Endometrium (tissue), 2 donors: ENCODE results near the gene NDUFC2.
"Not testable (repeated sequence)": the region's sequence is repeated elsewhere in the genome, so short reads cannot be mapped to it uniquely, and the experiment has no call there.

Experiments used
- FAIRE-seq: peaks from 2 replicates; lab custom pipeline; 2012; peaks lifted over from hg19 to GRCh38; lab: Jason Lieb, UNC
- donor health status: control.
- donor health status: control.

The NDUFC2 gene

DNA sequence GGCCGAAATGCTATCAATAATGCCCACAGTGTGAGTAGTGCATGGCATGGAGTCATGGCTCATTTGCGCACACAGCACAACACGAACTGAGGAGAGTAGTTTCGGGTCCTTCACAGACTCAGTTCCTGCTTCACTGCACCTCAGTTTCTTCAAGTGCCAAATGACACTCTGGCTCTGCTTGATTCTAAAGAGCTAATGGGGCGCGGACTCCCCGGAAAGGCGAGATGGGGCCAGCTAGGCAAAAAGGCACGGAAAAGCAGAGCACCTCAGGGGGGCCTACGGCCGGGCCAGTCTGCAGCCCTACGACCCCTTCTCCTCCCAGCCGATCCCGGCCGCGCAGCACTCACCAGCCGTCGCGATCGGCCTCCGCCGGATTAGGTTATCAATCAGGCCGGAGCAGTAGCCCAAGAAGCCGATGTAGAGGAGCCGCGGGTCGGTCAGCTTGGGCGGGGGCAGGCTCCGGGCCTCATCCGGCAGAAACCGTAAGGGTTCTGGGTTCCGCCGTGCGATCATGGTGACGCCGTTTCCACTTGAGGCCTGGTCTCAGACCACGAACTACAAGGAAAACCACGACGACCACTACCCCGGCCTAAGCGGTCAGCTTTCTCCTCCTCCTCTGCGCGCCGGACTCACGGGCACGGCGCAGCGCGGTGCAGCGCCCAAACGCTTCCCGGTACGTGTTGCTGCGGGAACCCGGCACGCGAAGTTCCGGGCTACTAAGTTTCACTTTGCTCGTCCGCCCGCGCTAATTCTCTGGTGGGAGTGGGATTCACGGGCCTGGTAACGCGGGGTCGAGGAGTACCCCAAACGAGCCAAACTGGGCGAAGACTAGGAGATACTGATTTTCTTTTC is at the start of gene NDUFC2:
TSS of gene NDUFC2 (minus strand) at position 631 of the 852 bp plus-strand sequence. CDS start at position 513, 118 bp downstream.
- FAIRE-seq, result no peak

DNA sequence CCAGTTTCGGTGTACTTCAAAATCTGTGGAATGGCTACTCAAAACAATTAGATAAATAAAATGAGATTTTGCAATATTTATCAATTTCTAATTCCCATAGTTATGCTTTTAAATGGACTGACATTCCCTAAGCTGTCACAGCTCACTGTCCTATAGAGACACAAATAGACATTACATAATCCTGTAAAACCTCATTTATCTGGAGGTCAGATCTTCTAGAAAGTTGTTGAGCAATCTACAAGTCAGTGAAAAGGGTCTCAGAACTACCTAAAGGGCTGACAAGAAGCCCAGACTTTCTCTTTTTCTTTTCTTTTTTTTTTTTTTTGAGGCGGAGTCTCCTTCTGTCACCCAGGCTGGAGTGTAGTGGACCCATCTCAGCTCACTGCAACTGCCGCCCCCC is 47.7 kb upstream of the NDUFC2 start:
- no peak for FAIRE-seq

DNA sequence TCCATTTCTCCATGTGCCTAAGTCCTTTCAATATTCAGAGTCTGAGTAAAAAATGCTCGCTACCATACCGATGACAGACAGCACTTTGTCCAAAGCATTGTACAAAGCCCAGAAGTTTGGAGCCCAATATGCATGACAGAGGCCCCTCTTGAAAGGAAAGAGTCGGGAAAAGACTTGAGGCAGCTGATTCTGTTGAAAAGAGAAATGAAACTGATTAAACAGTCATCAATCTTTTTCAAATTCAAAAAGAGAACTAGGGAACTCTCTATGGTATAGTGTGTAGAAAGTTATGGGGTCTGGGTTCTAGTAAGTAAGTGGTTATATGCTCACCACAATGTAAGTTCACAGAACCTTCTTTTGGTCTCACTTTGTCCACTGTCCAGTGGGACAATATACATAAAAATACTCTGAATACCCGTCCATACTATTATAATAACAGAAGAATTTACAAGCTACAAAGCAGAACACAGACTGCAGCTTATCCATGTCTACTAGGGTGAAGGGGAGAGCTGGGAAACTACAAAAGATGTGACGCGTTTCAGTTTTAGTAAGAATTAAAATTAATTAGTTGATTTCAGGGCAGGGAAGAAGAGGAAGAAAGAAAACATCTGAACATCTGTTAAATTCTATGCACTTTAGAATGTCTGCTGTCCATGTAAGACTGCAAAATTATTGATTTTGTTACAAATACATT is 33.1 kb upstream of the NDUFC2 start:
- FAIRE-seq, result no peak

DNA sequence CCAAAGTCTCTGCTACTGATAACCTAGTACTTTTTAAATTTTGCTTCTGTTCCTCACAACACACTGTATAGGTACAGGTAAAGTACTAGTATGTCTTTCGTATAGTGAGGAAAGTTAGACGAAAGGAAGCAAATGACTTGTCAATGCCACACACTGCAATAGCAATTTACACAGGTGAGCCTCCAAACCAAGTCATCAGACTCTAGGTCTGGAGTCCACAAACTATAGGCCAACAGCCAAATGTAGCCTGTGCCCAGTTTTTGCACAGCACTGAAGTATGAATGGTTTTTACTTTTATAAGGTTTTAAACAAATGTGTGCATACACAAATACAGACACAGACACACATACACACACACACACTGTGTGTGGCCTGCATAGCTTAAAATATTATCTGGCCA is 31.6 kb upstream of the NDUFC2 start:
- FAIRE-seq, result no peak

DNA sequence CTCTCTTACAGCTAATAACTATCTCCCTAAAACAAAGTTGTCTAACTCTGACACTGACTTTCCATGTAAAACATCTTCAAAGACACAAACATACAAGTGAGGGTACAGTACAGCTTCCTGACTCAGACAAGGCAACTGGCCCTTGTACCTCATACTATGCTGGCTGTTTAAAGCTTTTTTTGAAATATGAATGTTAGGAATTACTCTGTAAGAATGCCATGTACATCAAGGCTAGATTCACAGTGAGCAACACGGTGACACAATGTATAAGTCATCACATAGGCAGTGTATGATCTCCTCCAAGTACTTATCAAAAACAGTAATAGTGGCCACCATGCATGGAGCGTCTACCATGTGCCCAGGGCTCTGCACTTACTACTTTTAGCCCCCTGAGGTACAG is 31.2 kb upstream of the NDUFC2 start:
- no peak for FAIRE-seq

DNA sequence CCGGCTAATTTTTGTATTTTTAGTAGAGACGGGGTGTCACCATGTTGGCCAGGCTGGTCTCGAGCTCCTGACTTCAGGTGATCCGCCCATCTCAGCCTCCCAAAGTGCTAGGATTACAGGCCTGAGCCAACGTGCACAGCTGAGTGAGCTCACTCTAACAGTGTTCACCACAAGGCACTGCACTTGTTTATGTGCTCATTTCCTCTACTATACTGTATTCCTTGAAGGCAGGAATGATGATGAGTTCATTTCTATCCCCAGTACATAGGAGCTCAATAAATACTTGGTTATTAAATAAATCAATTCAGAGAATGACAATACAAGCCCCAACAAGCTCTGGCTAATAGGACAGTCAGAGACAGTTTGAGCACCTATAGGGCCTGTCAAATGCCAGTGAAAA is 30.7 kb upstream of the NDUFC2 start:
- no peak for FAIRE-seq

DNA sequence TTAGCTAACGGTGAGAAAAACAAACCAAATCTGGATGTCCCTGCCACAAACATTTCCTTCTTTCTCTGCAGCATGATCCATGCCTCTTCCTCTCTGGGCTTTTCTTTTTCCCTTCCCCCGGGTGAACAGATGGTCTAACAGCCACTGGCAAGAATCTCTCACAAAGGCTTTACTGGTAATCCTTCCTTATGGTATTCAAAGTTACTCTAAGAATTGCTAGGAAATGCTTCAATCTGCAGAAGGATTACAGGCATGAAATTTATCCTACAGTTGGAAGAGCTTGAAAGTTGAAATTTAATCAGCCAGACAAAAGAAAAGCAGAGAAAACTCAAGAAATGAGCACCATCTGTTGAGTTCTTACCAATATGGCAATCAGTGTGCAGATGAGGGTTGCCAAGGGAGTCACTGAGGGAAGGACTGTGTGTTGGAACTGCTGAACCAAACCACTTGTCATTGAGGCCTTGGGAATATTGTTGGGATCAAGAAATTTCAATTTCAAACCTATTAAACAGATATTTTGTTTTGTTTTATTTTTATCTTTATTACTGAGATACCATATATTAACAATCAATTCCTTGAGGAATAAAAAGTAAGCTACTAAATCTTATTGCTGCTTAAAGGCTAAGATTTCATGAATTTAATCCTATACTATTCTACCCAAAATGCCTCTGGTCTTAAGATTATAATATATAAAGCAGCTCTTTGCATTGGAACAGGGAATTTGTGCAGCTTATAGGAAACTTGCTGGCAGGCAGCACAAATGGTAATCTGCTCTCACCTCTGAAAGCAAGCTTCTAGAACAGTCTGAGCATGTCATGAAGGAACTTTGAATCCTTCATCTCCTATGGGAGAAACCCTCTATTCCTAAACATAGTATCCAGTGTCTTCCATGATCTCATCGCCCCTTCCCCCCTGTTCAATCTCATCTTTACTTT is 29.7 kb upstream of the NDUFC2 start:
- FAIRE-seq, result no peak

DNA sequence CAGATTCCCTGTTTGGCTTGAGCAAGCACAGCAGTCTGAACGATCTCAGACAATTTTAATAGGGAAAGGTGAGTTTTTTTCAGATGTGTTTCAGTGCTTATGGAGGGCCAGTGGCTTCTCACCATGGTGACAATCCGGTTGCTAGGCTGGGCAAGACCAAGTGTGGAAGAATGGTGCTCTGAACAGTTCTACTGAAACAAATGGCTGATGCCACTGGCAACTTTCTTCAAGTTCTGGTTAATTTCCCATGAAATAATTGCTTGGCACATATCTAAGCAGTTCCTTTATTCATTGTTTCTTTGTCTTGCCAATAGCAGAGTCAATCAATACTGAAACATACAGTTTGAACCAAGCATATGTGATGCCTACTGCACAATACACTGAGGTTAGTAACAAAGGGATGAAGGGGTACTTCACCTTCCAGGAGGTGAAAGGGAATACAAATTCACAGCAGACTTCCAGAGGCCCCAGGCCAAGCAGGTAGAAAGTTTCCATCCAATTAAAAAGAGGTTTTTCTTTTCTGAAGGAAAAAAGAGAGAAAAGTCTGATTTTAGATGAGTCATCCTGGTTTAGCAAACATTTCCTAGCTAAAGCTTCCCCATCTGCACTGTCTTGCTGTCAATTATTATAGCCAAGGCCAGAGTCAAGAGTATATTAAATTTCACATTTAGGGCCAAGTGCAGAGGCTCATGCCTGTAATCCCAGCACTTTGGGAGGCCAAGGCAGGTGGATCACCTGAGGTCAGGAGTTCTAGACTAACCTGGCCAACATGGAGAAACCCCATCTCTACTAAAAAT is 21.2 kb upstream of the NDUFC2 start:
- FAIRE-seq, result no peak

DNA sequence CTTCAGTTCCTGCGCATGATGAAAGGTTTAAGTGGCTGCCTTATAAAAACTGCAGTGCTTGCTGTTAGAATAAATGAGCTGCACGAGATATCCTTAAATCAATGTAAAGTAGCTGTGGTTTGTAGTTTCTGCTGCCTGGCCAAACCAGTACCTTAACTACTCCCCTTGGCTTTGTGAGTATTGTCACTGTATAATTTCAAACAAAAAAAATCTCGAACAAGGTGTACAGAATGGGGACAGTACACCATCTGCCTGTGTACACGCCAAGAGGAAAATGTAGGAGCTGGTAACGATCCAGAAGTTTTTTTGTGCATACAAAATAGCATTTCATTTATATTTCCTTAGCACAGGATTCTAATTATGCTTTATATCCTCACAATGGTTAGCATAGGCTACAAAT is 20.6 kb upstream of the NDUFC2 start:
- no peak for FAIRE-seq

DNA sequence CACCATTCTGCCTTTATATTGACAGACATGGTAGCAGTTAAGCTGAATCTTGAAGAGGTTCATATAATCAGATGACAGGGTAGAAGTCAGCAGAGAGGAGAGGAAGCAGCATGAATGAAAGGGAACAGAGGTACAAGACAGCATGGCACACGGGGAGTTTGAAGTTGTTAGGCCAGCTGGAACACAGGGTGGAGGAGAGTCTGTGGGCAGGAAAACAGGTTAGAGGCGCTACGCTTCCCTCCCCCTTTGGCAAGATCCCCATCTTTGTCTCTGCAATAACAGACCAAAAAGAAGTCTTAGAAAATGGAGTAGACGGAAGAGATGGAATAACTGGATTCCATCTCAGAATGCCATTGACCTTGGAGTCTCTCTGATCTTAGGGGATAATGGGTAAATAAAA is 20.0 kb upstream of the NDUFC2 start:
- FAIRE-seq, result no peak

DNA sequence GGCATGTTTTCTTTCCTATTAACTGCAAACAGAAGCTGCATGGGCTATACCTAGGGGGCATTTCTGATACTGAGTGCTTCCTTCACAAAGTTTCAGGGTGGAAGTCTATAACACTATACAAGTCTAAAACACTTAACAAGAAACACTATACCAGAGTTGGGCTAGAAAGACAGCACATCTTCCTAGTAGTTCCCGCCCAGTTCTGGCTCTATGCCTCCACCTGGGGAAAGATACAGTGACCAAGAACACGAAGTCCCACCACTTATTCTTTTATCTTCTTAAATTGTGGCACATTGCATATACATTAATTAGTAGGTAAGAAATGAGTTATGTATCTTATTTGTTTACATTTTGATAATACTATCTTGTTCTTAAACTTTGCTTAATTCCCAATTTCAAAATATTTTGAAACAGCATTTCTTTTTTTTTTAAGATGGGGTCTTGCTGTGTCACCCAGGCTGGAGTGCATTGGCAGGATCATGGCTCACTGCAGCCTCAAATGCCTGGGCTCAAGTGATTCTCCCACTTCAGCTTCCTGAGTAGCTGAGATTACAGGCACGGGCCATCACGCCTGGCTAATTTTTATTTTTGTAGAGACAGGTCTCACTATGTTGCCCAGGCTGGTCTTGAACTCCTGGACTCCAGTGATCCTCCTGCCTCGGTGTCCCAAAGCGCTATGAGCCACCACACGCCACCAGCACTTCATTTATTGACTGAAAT is 18.2 kb upstream of the NDUFC2 start:
- FAIRE-seq, result no peak

DNA sequence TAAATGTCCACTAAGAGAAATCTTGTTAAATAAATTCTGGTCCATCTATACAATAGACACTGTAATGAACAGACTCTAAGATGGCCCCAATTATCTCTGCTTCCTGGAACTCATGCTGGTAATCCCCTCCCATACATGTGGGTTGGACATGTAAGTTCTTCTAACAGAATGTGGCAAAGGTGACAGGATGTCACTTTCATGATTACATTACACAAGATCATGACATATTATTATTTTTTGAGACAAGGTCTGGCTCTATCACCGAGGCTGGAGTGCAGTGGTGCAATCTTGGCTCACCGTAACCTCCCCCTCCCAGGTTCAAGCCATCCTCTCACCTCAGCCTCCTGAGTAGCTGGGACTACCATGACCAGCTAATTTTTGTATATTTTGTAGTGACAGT is 14.6 kb upstream of the NDUFC2 start:
- no peak for FAIRE-seq

DNA sequence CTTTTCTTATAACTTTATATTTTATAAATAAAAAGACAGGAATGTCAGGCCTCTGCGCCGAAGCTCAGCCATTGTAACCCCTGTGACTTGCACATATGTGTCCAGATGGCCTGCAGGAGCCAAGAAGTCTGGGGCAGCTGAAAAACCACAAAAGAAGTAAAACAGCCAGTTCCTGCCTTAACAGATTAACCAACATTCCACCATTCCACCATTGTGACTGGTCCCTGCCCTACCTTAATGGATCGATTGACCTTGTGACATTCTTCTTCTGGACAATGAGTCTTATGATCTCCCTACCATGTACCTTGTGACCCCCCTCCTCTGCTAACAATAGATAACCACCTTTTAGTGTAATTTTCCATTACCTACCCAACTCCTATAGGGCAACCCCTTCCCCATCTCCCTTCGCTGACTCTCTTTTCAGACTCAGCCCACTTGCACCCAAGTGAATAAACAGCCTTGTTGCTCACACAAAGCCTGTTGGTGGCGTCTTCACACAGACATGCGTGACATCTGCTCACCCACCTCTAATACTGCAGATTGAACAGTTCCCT is 6.9 kb upstream of the NDUFC2 start:
- not testable (repeated sequence) for FAIRE-seq

DNA sequence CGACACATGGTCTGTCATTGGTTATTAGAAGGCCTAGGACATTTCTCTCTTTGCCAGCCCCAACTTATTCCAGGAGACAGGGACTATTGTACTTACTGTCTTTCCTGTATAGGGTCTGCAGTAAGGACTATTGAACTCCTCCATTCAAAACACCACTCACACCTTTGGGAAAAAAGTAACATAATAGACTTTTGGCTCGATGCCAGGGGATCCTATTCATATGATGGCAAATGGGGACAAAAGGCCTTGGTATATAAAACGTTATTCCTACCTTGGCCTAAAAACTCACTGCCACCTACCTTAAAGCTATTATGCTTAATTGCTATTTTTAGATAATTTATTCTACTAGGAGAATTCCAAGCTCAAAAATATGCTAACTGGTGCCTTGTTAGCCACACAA is 6.3 kb upstream of the NDUFC2 start:
- FAIRE-seq, result no peak

DNA sequence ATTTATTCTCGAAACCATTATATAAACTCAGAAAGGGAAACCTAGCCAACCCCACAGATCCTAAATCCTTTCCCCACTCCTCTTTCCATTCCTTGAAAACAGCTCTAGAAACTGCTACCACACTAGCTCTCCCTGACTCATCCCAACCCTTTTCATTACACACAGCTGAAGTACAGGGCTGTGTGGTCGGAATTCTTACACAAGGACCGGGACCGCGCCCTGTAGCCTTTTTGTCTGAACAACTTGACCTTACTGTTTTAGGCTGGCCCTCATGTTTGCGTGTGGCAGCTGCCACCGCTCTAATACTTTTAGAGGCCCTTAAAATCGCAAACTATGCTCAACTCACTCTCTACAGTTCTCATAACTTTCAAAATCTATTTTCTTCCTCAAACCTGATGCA is 4.8 kb upstream of the NDUFC2 start:
- FAIRE-seq, result not testable (repeated sequence)

DNA sequence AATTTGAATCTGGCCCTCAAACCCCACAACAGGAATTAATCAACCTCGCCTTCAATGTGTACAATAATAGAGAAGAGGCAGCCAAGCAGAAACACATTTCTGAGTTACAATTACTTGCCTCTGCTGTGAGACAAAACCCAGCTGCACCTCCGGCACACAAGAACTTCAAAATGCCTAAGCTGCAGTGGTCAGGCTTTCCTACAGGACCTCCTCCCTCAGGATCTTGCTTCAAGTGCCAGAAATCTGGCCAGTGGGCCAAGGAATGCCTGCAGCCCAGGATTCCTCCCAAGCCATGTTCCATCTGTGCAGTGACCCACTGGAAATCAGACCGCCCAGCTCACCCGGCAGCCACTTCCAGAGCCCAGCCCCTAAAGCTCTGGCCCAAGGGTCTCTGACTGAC is 3.4 kb upstream of the NDUFC2 start:
- FAIRE-seq, result no peak

DNA sequence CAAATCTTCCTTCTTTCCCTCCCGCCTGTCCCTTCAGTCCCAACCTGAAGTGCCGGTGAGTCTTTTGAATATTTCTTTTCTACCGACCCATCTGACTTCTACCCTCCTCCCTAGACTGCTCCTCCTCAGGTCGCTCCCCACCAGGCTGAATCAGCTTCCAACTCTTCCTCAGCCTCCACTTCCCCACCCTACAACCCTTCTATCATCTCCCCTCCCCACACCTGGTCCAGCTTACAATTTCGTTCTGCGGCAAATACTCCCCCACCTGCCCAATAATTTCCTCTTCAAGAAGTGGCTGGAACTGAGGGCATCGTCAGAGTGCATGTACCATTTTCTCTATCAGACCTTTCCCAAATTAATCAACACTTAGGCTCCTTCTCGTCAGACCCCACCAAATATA is 2.5 kb upstream of the NDUFC2 start:
- no peak for FAIRE-seq

DNA sequence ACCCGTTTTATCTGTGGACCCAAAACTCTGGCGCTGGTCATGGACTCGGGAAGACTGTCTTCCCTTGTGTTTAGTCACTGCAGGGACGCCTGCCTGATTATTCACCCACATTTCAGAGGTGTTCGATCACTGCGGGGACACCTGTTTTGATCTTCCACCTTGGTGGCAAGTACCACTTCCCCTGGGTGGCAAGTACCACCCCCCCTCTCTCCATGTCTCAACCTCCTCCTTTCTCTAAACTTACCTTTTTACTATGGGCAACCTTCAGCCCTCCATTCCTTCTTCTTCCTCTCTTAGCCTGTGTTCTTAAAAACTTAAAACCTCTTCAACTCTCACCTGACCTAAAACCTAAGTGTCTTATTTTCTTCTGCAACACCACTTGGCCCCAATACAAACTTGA is 1.9 kb upstream of the NDUFC2 start:
- FAIRE-seq, result no peak

DNA sequence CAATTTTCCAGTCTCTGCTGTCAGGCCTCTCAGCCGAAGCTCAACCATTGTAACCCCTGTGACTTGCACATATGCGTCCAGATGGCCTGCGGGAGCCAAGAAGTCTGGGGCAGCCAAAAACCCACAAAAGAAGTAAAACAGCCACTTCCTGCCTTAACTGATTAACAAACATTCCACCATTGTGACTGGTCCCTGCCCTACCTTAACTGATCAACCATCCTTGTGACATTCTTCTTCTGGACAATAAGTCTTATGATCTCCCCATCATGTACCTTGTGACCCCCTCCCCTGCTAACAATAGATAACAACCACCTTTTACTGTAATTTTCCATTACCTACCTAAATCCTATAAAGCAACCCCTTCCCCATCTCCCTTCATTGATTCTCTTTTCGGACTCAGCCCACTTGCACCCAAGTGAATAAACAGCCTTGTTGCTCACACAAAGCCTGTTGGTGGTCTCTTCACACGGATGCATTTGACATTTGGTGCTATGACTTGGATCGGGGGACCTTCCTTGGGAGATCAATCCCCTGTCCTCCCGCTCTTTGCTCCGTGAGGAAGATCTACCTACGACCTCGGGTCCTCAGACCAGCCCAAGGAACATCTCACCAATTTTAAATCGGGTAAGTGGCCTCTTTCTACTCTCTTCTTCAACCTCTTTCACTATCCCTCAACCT is 1.3 kb upstream of the NDUFC2 start:
- FAIRE-seq, result no peak
